Thyroid gland (tissue), 4 donors: Measurements from ENCODE around the gene SFSWAP.

Experiments
- POLR2A ChIP-seq, 2 donors: fragments of 450-650 bp; IDR thresholded peaks; one replicate each; pipeline ENCODE4 v1.6.1; 2017; ENCODE audit warnings: antibody characterized with exemption in 2 of 2, mild to moderate bottlenecking in 2 of 2, moderate library complexity in 1 of 2
- TF ChIP-seq, protein P1 (sequence below), 6 experiments: fragments of 200-600 bp in 3 of 6; fragments of 450-650 bp in 3 of 6; sonication (generic) in 3 of 6; IDR thresholded peaks; one replicate each; pipeline ENCODE4 v1.5.1; 2016 to 2019; ENCODE audit warnings: antibody characterized with exemption in 6 of 6, mild to moderate bottlenecking in 2 of 6, inconsistent platforms in 1 of 6, moderate library complexity in 1 of 6

GRCh38 chr12:131690320-131690719 lies 20.6 kb upstream of the SFSWAP start:
- TF ChIP-seq POLR2A (IDR thresholded peaks at IDR 0.05): no peak
- TF ChIP-seq, protein P1, sequence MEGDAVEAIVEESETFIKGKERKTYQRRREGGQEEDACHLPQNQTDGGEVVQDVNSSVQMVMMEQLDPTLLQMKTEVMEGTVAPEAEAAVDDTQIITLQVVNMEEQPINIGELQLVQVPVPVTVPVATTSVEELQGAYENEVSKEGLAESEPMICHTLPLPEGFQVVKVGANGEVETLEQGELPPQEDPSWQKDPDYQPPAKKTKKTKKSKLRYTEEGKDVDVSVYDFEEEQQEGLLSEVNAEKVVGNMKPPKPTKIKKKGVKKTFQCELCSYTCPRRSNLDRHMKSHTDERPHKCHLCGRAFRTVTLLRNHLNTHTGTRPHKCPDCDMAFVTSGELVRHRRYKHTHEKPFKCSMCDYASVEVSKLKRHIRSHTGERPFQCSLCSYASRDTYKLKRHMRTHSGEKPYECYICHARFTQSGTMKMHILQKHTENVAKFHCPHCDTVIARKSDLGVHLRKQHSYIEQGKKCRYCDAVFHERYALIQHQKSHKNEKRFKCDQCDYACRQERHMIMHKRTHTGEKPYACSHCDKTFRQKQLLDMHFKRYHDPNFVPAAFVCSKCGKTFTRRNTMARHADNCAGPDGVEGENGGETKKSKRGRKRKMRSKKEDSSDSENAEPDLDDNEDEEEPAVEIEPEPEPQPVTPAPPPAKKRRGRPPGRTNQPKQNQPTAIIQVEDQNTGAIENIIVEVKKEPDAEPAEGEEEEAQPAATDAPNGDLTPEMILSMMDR (IDR thresholded peaks at IDR 0.05): no peak
